Forelimb muscle (tissue), 1 donor: Measurements from ENCODE around the gene TPRG1L. TPM values are rescaled to one million over a fixed set of nuclear protein-coding genes. Genes with fewer than 3 reads are reported as not detected.

Experiments
- DNase-seq: peaks from one replicate; pipeline ENCODE4 v3.0.0-alpha.2; 2013; ENCODE audit warnings: low read depth
- polyA plus RNA-seq: library from polyadenylated mRNA; unstranded; fragments of 120-200 nt; gene quantifications from one replicate; pipeline ENCODE4 v1.2.1, GENCODE V29; 2013; ENCODE audit not compliant: insufficient read length

TPRG1L gene
- polyA plus RNA-seq, 1 donor = 28.5 TPM

DNA sequence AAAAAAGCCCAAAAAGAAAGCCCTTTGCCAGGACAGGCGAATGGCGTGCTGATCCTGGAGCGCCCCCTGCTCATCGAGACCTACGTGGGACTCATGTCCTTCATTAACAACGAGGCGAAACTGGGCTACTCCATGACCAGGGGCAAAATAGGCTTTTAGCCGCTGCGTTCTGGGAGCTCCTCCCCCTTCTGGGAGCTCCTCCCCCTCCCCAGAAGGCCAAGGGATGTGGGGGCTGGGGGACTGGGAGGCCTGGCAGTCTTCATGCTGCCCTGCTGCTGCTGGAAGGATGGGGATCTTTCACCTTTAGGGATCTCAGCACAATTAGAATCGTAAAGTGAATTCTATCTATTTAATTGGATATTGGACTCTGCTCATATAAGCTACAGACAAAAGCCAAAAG lies 3.6 kb downstream of the TPRG1L start:
- no peak for DNase-seq

- DNase-seq = no peak
Measured at GRCh38 chr1:3629561-3630160, 4.8 kb downstream of the TPRG1L start.

GRCh38 chr1:3630161-3630611 lies 5.4 kb downstream of the TPRG1L start:
- no peak for DNase-seq

DNA sequence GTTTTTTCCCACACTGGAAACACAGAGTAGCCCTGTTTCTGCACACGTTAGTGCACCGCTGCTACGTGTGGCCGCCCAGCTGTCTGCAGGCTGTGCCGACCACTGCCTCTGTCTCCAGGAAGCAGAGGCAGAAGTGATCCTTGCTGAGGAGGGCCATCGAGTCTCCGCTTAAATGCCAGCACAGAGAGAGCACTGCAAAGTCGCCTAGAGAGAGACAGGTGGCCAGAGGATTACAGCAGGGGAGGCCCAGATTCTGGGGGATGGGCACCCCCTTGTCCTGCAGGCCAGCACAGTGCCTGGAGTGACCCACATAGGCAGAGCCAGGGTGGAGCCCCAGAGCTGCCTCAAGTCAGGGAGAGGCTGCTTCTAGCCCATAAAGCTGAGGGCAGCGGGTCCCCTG lies 6.1 kb downstream of the TPRG1L start:
- no peak for DNase-seq

DNA sequence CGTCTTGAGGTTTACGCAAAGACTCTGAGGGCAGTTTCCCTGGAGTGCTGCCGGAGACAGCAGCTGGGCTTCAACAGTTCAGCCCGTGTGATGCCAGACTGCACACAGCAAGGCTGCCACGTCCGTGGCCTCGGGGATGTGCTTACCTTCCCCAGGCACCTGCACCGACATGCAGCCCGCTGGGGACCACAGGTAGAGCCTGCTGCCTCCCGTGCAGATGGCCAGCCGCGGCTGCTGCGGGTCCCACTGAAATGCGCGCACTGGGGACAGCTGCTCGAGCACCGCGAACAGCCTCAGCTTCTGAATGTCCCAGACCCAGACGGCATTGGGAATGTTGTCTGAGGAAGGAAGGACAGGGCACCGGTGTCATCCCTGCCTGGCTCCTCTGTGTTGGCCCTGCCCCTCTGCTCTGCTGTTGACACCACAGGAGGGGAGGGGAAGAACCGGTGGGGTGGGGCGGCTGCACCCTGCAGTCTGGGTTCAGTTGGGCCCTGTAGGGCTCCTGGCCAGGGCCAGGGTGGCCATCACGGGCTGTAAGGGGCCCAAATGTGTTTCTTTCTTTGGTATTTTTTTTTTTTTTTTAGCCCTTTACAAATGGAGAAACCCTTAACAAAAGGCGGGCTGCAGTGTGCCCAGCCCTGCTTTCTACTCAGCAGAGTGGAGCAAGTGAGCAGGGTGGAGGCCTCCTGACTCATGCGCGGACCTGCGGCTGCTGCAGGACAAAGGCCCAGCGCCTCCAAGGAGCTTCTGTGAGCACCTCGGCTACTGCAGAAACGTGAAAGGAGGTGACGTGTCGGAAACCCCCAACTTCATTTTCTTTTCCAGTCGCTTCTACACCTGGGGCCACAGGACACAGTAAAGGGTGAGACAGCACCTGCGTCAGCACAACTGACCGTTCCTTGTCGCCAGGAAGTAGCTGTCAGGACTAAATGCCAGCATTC lies 6.8 kb downstream of the TPRG1L start:
- no peak for DNase-seq

DNA sequence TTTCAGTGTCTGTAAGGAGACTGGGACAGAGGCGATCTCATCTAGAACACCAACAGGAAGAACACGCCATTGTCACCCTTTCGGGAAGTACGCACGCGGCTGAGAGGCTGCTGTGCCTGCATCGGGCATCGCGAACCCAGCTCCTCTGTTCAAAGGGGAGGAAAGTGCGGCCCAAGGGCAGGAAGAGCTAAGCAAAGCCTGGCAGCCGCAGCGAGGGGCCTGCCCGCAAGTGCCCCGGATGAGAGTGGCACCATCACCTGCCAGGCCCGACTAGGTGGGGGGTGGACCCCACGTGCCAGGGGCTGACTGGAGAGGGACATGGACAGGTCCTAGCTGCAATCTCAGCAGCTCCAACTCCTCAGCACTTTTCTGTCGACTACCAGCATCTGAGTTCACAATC lies 7.5 kb downstream of the TPRG1L start:
- DNase-seq = no peak

DNA sequence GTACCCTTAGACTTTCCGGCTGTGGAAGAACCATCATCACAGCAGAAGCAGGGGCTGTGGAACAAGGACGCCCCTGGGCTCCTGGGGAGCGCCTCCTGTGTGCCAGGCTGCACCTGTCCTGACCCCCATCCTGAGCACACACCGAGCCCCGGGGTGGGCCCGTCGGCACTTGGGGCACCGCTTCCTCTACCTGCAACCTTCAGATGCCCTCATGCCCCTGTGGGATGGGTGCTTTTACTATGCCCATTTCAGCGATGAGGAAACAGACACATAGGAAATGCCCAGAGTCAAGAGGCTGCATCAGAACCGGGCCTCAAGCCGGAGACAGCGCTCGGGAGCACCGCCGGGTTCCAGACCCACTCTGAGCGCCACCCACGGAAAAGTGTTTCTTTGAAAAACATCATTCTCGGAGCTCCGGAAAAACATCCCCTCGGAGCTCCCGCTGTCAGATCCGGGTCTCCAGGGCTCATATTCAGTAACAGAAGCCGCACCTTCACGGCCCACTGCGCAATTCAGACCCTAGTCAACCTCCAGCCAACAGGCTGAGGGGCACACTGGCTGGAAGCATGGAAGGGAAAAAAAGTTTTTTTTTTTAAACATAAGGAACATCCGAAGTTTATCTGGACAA lies 8.0 kb downstream of the TPRG1L start:
- DNase-seq = no peak

DNA sequence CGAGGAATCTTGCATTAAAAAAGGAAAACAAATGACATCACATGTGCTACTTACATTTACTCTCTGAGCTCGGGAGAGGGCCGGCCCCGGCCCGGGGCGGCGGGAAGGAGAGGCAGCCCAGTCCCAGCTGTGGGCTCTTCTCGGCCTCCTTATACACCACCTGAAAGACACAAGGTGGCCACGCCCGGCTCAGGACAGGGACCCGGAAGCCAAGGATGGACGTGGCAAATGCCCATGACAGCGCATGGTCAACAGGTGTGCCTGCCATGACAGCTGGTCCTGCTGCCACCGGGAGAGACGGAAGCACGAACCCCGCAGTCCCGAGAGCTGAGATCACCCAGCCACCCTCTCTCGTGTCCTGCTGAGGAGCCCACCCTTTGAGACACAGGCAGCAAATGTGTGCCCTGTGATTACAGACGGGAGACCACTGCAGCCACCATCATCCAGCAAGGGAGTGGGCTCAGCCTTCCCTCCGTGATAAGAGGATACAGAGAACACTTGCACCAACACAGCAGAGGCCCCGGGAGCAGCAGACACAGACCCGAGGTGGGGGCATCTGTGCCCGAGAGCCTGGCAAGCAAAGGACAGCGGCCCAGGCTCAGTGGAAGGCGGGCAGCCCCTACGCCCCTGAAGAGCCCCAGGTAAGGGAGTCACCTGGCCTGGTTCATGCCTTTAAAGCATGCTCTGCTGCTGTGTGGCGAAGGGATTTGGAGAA lies 8.7 kb downstream of the TPRG1L start:
- DNase-seq = no peak

DNA sequence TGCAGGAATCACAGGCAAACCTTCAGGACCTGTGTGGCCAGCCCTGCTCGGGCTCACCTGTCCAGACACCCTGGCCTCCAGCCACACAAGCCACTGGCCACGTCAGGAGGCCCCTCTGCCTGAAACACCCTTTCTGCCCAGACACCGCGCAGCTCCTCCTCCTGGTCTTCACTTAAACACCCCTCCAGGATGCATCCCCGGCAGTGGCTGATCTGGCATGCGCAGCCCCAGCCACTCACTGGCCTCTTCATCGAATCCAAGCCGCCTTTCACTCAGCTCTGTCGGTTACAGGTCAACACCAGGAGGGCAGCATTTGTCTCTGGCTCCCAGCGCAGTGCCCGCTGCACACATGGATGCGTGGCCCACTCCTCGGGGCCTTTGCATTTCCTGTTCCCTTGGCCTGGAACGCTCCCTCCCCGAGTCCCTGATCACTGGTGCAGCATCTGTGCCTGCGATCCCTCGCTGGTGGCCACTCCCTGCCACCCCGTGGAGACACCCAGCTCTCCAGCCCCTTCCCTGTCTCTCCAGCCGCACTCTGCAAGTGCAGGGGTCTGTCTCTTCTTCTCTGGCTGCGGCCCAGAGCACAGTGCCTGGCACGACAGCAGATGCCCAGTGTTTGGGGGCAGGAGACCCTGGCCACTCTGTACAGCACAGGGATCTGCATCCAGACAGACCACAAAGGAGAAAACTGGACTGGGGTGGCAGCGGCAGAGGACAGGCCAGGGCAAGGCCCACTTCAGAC lies 9.4 kb downstream of the TPRG1L start:
- DNase-seq = no peak

GRCh38 chr1:3636080-3636479 lies 11.3 kb downstream of the TPRG1L start:
- DNase-seq = no peak

GRCh38 chr1:3636531-3636930 lies 11.7 kb downstream of the TPRG1L start:
- no peak for DNase-seq

DNA sequence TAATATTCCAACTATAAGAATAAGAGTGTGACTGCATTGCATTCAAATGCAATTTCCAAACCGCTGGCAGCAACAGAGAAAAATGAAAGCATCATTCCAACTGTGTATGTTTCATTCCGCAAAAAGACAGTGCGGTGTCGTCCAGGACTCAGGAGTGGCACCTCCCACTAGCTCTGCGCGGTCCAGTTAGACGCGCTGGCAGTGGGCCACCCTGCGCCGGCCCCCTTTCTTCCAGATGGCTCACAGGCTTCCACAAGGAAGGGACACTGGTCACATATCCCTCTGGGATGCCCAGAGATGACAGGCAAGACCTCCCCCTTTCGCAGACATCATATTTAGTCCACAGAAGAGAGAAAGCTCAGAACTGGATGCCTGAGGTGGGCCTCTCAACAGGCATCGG lies 13.2 kb downstream of the TPRG1L start:
- DNase-seq = no peak

GRCh38 chr1:3638676-3639075 lies 13.9 kb downstream of the TPRG1L start:
- no peak for DNase-seq

DNA sequence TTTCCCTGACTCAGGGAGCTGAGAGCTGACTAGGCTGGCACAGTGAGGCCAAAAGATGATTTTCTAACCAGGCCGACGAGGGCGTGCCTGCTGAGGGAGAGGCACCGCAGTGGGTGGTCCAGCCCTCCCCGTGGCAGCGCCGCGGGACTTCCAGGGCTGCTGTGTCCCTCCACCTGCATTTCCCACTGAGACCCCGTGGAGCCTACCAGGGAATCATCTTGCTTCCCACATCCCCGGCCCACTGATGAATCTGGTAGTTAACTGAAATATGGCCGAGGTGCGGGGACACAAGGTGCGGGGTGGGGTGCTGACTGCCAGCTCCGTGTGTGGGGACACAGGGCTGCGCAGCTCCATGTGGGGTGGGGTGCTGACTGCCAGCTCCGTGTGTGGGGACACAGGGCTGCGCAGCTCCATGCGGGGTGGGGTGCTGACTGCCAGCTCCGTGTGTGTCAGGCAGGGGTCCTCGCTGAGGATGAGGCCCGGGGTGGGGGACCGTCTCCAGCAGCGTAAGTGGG lies 14.6 kb downstream of the TPRG1L start:
- no peak for DNase-seq

DNA sequence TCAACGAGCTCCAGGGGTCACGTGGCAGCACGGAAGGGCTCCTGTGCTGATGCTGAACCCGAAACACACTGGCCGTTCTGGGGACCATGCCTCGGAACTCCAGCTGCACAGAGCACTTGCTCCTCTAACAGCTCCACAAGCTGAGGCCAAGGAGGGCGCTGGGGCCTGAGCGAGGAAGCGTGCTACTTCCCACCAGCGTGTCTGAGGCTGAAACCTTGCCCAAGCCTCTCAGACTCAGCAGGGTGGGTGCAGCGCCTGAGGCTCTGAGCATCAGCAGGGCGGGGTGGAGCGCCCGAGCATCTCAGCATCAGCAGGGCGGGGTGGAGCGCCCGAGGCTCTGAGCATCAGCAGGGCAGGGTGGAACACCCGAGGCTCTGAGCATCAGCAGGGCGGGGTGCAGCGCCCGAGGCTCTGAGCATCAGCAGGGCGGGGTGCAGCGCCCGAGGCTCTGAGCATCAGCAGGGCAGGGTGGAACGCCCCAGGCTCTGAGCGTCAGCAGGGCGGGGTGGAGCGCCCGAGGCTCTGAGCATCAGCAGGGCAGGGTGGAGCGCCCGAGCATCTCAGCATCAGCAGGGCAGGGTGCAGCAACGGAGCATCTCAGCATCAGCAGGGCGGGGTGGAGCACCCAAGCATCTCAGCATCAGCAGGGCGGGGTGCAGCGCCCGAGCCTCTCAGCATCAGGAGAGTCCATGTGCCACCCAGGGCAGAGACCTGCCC lies 15.5 kb downstream of the TPRG1L start:
- no peak for DNase-seq

DNA sequence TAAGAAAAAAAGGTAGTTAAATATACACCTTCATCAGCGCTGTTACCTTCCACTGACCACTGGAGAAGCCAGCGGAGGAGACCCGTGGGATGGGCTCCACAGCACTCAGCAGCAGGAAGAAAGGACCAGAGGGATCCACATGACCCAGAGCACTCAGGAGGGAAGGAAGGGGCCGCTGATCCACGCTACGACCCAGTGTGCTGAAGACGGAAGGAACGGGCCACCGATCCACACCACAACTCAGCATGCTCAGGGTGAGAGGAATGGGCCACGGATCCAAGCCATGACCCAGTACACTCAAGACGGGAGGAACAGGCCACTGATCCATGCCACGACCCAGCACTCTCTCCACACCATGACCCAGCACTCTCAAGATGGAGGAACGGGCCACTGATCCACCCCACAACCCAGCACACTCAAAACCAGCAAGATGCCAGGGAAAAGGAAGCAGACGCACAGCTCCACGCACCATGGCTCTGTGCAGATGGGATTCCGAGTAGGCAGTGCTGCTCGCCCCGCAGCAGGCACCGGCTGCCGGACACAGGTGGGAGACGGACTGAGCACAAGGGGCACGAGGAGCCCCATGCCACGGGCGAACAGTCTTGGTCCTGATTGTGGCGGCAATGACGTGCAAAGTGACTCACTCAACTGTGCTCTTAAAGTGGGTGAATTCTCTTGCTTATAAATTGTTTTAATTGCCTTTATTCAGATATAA lies 16.4 kb downstream of the TPRG1L start:
- no peak for DNase-seq

GRCh38 chr1:3641816-3642215 lies 17.0 kb downstream of the TPRG1L start:
- DNase-seq = no peak

GRCh38 chr1:3642919-3643675 lies 18.3 kb downstream of the TPRG1L start:
- no peak for DNase-seq

GRCh38 chr1:3644273-3644672 lies 19.5 kb downstream of the TPRG1L start:
- no peak for DNase-seq
